ENCODE data around the gene TEX261.
"Not testable (repeated sequence)": the region's sequence is repeated elsewhere in the genome, so short reads cannot be mapped to it uniquely, and the experiment has no call there.

The TEX261 gene

GRCh38 chr2:70994699-70995425 is at the start of gene TEX261:
Gene TEX261, minus strand, starts transcription at chr2:70994873. Its CDS starts 116 bp downstream, at chr2:70994757.
- peak; percentile 82 for DNase-seq (ENCODE audit: extremely low spot score, insufficient read length, low read depth)
- FAIRE-seq, result peak; percentile 90

GRCh38 chr2:71043531-71044407 is 49.1 kb upstream of the TEX261 start:
- no peak for DNase-seq (ENCODE audit: extremely low spot score, insufficient read length, low read depth)
- no peak for FAIRE-seq

GRCh38 chr2:71042287-71042686 is 47.6 kb upstream of the TEX261 start:
- DNase-seq (ENCODE audit: extremely low spot score, insufficient read length, low read depth) (no peak), FAIRE-seq (no peak)

- not testable (repeated sequence) for FAIRE-seq; DNase-seq (ENCODE audit: extremely low spot score, insufficient read length, low read depth)
These were observed 41.6 kb upstream of the TEX261 start for GRCh38 chr2:71036296-71036695.

- FAIRE-seq, result peak; percentile 84
- DNase-seq (ENCODE audit: extremely low spot score, insufficient read length, low read depth), result not testable (repeated sequence)
These were observed 29.0 kb upstream of the TEX261 start for GRCh38 chr2:71023553-71024243.

- not testable (repeated sequence) for DNase-seq (ENCODE audit: extremely low spot score, insufficient read length, low read depth); FAIRE-seq
These were observed 26.7 kb upstream of the TEX261 start for GRCh38 chr2:71021394-71021793.

GRCh38 chr2:71019989-71020388 is 25.3 kb upstream of the TEX261 start:
- not testable (repeated sequence) for DNase-seq (ENCODE audit: extremely low spot score, insufficient read length, low read depth); FAIRE-seq

GRCh38 chr2:71018625-71019024 is 24.0 kb upstream of the TEX261 start:
- FAIRE-seq (no peak), DNase-seq (ENCODE audit: extremely low spot score, insufficient read length, low read depth) (no peak)

- not testable (repeated sequence) for DNase-seq (ENCODE audit: extremely low spot score, insufficient read length, low read depth); FAIRE-seq
These were observed 17.1 kb upstream of the TEX261 start for GRCh38 chr2:71011786-71012185.

GRCh38 chr2:71008342-71008741 is 13.7 kb upstream of the TEX261 start:
- no peak for FAIRE-seq
- no peak for DNase-seq (ENCODE audit: extremely low spot score, insufficient read length, low read depth)

GRCh38 chr2:71006955-71007799 is 12.5 kb upstream of the TEX261 start:
- no peak for DNase-seq (ENCODE audit: extremely low spot score, insufficient read length, low read depth)
- no peak for FAIRE-seq

GRCh38 chr2:71006323-71006722 is 11.7 kb upstream of the TEX261 start:
- FAIRE-seq (no peak), DNase-seq (ENCODE audit: extremely low spot score, insufficient read length, low read depth) (no peak)

- DNase-seq (ENCODE audit: extremely low spot score, insufficient read length, low read depth), result no peak
- no peak for FAIRE-seq
These were observed 10.9 kb upstream of the TEX261 start for GRCh38 chr2:71005271-71006202.

- FAIRE-seq (no peak), DNase-seq (ENCODE audit: extremely low spot score, insufficient read length, low read depth) (no peak)
These were observed 10.2 kb upstream of the TEX261 start for GRCh38 chr2:71004857-71005256.

GRCh38 chr2:71003966-71004755 is 9.5 kb upstream of the TEX261 start:
- DNase-seq (ENCODE audit: extremely low spot score, insufficient read length, low read depth) (no peak), FAIRE-seq (no peak)

GRCh38 chr2:71003396-71003795 is 8.7 kb upstream of the TEX261 start:
- no peak for FAIRE-seq

GRCh38 chr2:71001981-71002570 is 7.4 kb upstream of the TEX261 start:
- FAIRE-seq, result no peak

More at GRCh38 chr2:71003396-71003795, 8.7 kb upstream of the TEX261 start:
- DNase-seq (ENCODE audit: extremely low spot score, insufficient read length, low read depth), result no peak

More at GRCh38 chr2:71001981-71002570, 7.4 kb upstream of the TEX261 start:
- no peak for DNase-seq (ENCODE audit: extremely low spot score, insufficient read length, low read depth)
